Vagina (tissue), 2 donors: ENCODE results near the gene CHI3L1. TPM values are rescaled to one million over a fixed set of nuclear protein-coding genes. Genes with fewer than 3 reads are reported as not detected.

ENCODE experiments used
- DNase-seq, 2 donors: peaks; one replicate each; pipeline ENCODE4 v3.0.0-alpha.2; 2017; ENCODE audit errors: extremely low spot score in 2 of 2
- H3K27ac ChIP-seq: fragments of 200-600 bp; sonication (generic); one replicate; pipeline ENCODE4 v1.5.1; 2019
- H3K27me3 ChIP-seq: fragments of 200-600 bp; sonication (generic); one replicate; pipeline ENCODE4 v1.5.1; 2019
- H3K36me3 ChIP-seq, 2 donors: fragments of 200-600 bp; sonication (generic); one replicate each; pipeline ENCODE4 v1.5.1; 2017 to 2019
- H3K4me1 ChIP-seq: fragments of 200-600 bp; sonication (generic); one replicate; pipeline ENCODE4 v1.5.1; 2019
- H3K4me3 ChIP-seq, 2 donors: fragments of 200-600 bp; sonication (generic); 1 replicate in 1 of 2; 2 replicates in 1 of 2; pipeline ENCODE4 v1.5.1; 2016 to 2019
- H3K9me3 ChIP-seq: fragments of 200-600 bp; sonication (generic); one replicate; pipeline ENCODE4 v1.5.1; 2019
- CTCF ChIP-seq, 3 experiments: fragments of 450-650 bp in 2 of 3; fragments of 200-600 bp in 1 of 3; sonication (generic) in 1 of 3; IDR thresholded peaks; one replicate each; pipeline ENCODE4 v1.5.1; 2017 to 2019; ENCODE audit warnings: antibody characterized with exemption in 3 of 3, mild to moderate bottlenecking in 2 of 3, moderate library complexity in 2 of 3
- POLR2A ChIP-seq, 2 donors: fragments of 450-650 bp; IDR thresholded peaks; one replicate each; pipeline ENCODE4 v1.6.1; 2017; ENCODE audit warnings: antibody characterized with exemption in 2 of 2, mild to moderate bottlenecking in 2 of 2, moderate library complexity in 2 of 2
- POLR2AphosphoS5 ChIP-seq, 2 donors: sonication (generic); formaldehyde crosslinking; IDR thresholded peaks; one replicate each; pipeline ENCODE4 v1.9.0; 2017; ENCODE audit warnings: antibody characterized with exemption in 2 of 2, mild to moderate bottlenecking in 2 of 2, low read depth in 1 of 2; ENCODE audit not compliant: insufficient read depth in 1 of 2
- intact Hi-C: fragments of 100-400 bp; cut with DNase I; formaldehyde crosslinking; loops from one replicate; pipeline ENCODE4 v1.15.1; 2023
- total RNA-seq: library from RNA; depleted of rRNA; stranded (reverse); fragments of >200 nt; gene quantifications from one replicate; pipeline ENCODE4 v1.2.3, GENCODE V29; 2016

CHI3L1 gene
- total RNA-seq, 1 donor from 2014 or later, result 51.3 TPM

GRCh38 chr1:203184467-203184866, 2.0 kb downstream of the CHI3L1 start:
- Histone ChIP-seq H3K36me3 (no peaks in the 10 kb centered on the region), H3K27me3 (no peaks in the 10 kb centered on the region), H3K4me1 (peaks cover 30% of the 10 kb centered on the region), H3K9me3 (no peaks in the 10 kb centered on the region), H3K4me3 (no peak overlapping the region), H3K27ac (no peak overlapping the region)
- TF ChIP-seq POLR2A (IDR thresholded peaks at IDR 0.05), result no peak
- TF ChIP-seq POLR2AphosphoS5 (IDR thresholded peaks at IDR 0.05; ENCODE audit: insufficient read depth in 1 of 2, low read depth in 1 of 2), result no peak
- no peak for TF ChIP-seq CTCF (IDR thresholded peaks at IDR 0.05)
- no peak for DNase-seq
- intact Hi-C loops, result no loop called here

GRCh38 chr1:203183828-203184227, 2.7 kb downstream of the CHI3L1 start:
- Histone ChIP-seq H3K27me3 (no peaks in the 10 kb centered on the region), H3K9me3 (no peaks in the 10 kb centered on the region), H3K4me3 (no peak overlapping the region), H3K27ac (no peak overlapping the region), H3K36me3 (no peaks in the 10 kb centered on the region), H3K4me1 (peaks cover 30% of the 10 kb centered on the region)
- intact Hi-C loops, result no loop called here
- no peak for TF ChIP-seq POLR2A (IDR thresholded peaks at IDR 0.05)
- TF ChIP-seq CTCF (IDR thresholded peaks at IDR 0.05), result no peak
- no peak for TF ChIP-seq POLR2AphosphoS5 (IDR thresholded peaks at IDR 0.05; ENCODE audit: insufficient read depth in 1 of 2, low read depth in 1 of 2)
- DNase-seq, result no peak

GRCh38 chr1:203182387-203182953, 4.0 kb downstream of the CHI3L1 start:
- intact Hi-C loops, result no loop called here
- Histone ChIP-seq H3K27me3 (no peaks in the 10 kb centered on the region), H3K36me3 (no peaks in the 10 kb centered on the region), H3K27ac (no peak overlapping the region), H3K4me1 (peaks cover 33% of the 10 kb centered on the region), H3K9me3 (no peaks in the 10 kb centered on the region), H3K4me3 (no peak overlapping the region)
- no peak for DNase-seq
- no peak for TF ChIP-seq CTCF (IDR thresholded peaks at IDR 0.05)
- TF ChIP-seq POLR2A (IDR thresholded peaks at IDR 0.05), result no peak
- TF ChIP-seq POLR2AphosphoS5 (IDR thresholded peaks at IDR 0.05; ENCODE audit: insufficient read depth in 1 of 2, low read depth in 1 of 2), result no peak

- H3K4me3 ChIP-seq, result no peak overlapping the region
- intact Hi-C loops, result no loop called here
- H3K9me3 ChIP-seq, result no peaks in the 10 kb centered on the region
- no peaks in the 10 kb centered on the region for H3K27me3 ChIP-seq
- TF ChIP-seq POLR2A (IDR thresholded peaks at IDR 0.05) (no peak), POLR2AphosphoS5 (IDR thresholded peaks at IDR 0.05; ENCODE audit: insufficient read depth in 1 of 2, low read depth in 1 of 2) (no peak), CTCF (IDR thresholded peaks at IDR 0.05) (no peak)
- H3K27ac ChIP-seq, result no peak overlapping the region
- no peaks in the 10 kb centered on the region for H3K36me3 ChIP-seq
- DNase-seq, result no peak
- peaks cover 33% of the 10 kb centered on the region for H3K4me1 ChIP-seq
These were observed 4.7 kb downstream of the CHI3L1 start for GRCh38 chr1:203181586-203182386.
